GM19395 (cell line): ENCODE data around the gene HSD17B11.
"Not testable (repeated sequence)": the region's sequence is repeated elsewhere in the genome, so short reads cannot be mapped to it uniquely, and the experiment has no call there.

Experiments
- ATAC-seq: cut with Tn5 transposase; IDR thresholded peaks from one replicate; pipeline ENCODE4 v1.9.1; 2021; ENCODE audit warnings: mild to moderate bottlenecking, moderate library complexity; ENCODE audit not compliant: unreplicated experiment

The HSD17B11 gene

GRCh38 chr4:87360338-87360935 lies 30.6 kb downstream of the HSD17B11 start:
- no peak for ATAC-seq

GRCh38 chr4:87359258-87359657 lies 31.7 kb downstream of the HSD17B11 start:
- no peak for ATAC-seq

GRCh38 chr4:87356832-87357526 lies 34.0 kb downstream of the HSD17B11 start:
- ATAC-seq = no peak

GRCh38 chr4:87354168-87355102 lies 36.6 kb downstream of the HSD17B11 start:
- ATAC-seq = peak; percentile 13

GRCh38 chr4:87353592-87353991 lies 37.4 kb downstream of the HSD17B11 start:
- peak; percentile 91 for ATAC-seq

- no peak for ATAC-seq
These were observed 45.8 kb downstream of the HSD17B11 start for GRCh38 chr4:87345139-87345538.

GRCh38 chr4:87342872-87343271 lies 48.1 kb downstream of the HSD17B11 start:
- ATAC-seq = no peak

GRCh38 chr4:87341954-87342635 lies 48.9 kb downstream of the HSD17B11 start:
- ATAC-seq = not testable (repeated sequence)

- ATAC-seq = no peak
These were observed 51.5 kb downstream of the HSD17B11 start for GRCh38 chr4:87339440-87339839.

GRCh38 chr4:87337361-87337760 lies 53.6 kb downstream of the HSD17B11 start:
- ATAC-seq = no peak

- ATAC-seq = no peak
These were observed 57.7 kb downstream of the HSD17B11 start for GRCh38 chr4:87333267-87333666.

GRCh38 chr4:87330761-87331160 lies 60.2 kb downstream of the HSD17B11 start:
- ATAC-seq = no peak

- ATAC-seq = no peak
These were observed 63.9 kb downstream of the HSD17B11 start for GRCh38 chr4:87327136-87327535.

GRCh38 chr4:87326460-87326859 lies 64.5 kb downstream of the HSD17B11 start:
- ATAC-seq = no peak

GRCh38 chr4:87322754-87323153 lies 68.2 kb downstream of the HSD17B11 start, which contains the start of gene HSD17B13:
TSS of gene HSD17B13 (minus strand) at chr4:87322882. CDS start at chr4:87322841, 41 bp downstream.
- no peak for ATAC-seq

GRCh38 chr4:87321888-87322287 lies 69.1 kb downstream of the HSD17B11 start:
- ATAC-seq = no peak

- ATAC-seq = no peak
These were observed 73.5 kb downstream of the HSD17B11 start for GRCh38 chr4:87317527-87317926.

GRCh38 chr4:87316961-87317360 lies 74.0 kb downstream of the HSD17B11 start:
- no peak for ATAC-seq

GRCh38 chr4:87315000-87315399 lies 76.0 kb downstream of the HSD17B11 start:
- not testable (repeated sequence) for ATAC-seq

GRCh38 chr4:87313756-87314155 lies 77.2 kb downstream of the HSD17B11 start:
- no peak for ATAC-seq

GRCh38 chr4:87311684-87312083 lies 79.3 kb downstream of the HSD17B11 start:
- ATAC-seq = no peak
